Subcutaneous adipose tissue (tissue), 4 donors: ENCODE measurements around the gene SBF2. TPM values are rescaled to one million over a fixed set of nuclear protein-coding genes. Genes with fewer than 3 reads are reported as not detected.

Source experiments
- total RNA-seq, 4 donors: library from RNA; depleted of rRNA; stranded (reverse); fragments of >200 nt; gene quantifications; one replicate each; pipeline ENCODE4 v1.1.0, GENCODE V29; 2016
- TF ChIP-seq, protein P1 (sequence below): fragments of 450-650 bp; IDR thresholded peaks from one replicate; pipeline ENCODE4 v1.5.1; 2016; ENCODE audit warnings: low read depth, mild to moderate bottlenecking, control low read depth, antibody characterized with exemption, moderate library complexity

The SBF2 gene
- 100 to 1,000 TPM in 1 of 4 donors, 10 to 100 TPM in 3; 87.2 to 103 (median 97.3) TPM for total RNA-seq

DNA sequence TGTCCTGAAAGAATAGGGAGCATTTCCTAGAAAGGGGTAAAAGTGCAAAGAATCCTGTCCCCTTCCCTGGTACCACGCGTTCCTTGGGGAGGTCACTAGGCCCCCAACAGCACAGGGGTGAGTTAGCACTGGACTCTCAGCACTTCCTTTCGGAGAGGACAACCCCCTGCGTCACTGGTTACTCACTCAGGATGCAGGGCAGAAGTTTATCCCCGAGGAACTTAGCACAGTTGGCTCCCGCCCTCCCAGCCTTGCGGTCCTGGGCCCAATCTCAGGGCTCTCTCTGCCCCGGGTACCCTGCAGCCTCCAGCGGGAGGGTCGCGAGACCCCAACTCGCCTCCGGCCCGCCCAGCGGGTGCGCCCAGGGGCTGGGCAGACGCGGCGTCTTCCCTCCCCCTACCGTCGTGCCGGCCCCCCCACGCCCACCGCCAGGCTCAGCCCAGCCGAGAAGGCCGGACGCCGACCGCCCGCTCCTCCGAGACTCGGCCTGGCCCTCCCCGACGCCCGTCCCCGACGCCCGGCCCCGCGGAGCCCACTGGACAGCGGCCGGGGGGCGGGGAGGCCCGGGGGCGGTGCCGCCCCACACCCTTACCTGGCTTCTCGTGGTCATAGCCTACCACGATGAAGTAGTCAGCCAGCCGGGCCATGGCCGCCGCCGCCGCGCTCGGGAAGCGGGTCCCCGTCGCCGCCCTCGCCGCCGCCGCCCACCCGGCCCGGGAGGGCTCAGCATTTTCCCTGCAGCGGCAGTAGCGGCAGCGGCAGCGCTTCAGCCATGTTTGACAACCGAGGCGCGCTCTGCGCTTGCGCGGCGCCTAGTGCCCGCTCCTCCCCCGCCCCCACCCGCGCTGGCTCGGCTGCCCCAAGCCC, at the start of gene SBF2:
SBF2 (minus strand) TSS at position 797 of the 867 bp plus-strand sequence; CDS start at position 647, 150 bp downstream.
- TF ChIP-seq, protein P1, sequence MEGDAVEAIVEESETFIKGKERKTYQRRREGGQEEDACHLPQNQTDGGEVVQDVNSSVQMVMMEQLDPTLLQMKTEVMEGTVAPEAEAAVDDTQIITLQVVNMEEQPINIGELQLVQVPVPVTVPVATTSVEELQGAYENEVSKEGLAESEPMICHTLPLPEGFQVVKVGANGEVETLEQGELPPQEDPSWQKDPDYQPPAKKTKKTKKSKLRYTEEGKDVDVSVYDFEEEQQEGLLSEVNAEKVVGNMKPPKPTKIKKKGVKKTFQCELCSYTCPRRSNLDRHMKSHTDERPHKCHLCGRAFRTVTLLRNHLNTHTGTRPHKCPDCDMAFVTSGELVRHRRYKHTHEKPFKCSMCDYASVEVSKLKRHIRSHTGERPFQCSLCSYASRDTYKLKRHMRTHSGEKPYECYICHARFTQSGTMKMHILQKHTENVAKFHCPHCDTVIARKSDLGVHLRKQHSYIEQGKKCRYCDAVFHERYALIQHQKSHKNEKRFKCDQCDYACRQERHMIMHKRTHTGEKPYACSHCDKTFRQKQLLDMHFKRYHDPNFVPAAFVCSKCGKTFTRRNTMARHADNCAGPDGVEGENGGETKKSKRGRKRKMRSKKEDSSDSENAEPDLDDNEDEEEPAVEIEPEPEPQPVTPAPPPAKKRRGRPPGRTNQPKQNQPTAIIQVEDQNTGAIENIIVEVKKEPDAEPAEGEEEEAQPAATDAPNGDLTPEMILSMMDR = no peak

DNA sequence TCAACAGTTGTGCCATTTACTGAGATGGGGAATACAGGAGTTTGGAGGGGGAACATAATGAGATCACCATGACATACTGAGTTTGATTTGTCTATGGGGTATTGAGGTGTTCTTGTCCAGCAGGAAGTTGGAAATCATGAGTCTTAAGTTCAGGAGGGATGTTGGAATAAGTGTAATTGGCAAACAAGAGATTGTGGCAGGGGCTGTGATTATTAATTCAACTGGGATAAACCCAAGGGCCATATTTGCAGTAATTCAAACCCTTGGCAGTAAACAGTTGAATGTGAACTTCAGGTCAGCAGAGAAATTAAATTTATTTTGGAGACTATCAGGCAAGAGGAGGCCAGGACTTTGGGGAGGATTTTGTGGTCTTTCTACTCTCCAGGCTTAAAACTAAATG, 44.3 kb upstream of the SBF2 start:
- TF ChIP-seq, protein P1 = no peak

DNA sequence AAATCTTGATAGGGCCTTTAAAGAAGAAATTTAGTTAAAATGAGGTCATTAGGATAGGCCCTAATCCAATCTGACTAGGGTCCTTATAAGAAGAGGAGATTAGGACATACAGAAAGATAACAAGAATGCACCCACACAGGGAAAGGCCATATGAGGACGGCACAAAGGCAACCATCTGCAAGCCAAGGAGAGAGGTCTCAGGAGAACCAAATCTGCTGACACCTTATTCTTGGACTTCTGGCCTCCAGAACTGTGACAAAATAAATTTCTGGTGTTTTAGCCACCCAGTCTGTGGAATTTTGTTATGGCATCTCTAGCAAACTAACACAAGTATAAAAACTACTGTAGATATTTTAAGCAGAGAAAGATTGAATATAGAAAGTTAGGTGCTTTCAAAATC, 39.5 kb upstream of the SBF2 start:
- TF ChIP-seq, protein P1 = no peak

DNA sequence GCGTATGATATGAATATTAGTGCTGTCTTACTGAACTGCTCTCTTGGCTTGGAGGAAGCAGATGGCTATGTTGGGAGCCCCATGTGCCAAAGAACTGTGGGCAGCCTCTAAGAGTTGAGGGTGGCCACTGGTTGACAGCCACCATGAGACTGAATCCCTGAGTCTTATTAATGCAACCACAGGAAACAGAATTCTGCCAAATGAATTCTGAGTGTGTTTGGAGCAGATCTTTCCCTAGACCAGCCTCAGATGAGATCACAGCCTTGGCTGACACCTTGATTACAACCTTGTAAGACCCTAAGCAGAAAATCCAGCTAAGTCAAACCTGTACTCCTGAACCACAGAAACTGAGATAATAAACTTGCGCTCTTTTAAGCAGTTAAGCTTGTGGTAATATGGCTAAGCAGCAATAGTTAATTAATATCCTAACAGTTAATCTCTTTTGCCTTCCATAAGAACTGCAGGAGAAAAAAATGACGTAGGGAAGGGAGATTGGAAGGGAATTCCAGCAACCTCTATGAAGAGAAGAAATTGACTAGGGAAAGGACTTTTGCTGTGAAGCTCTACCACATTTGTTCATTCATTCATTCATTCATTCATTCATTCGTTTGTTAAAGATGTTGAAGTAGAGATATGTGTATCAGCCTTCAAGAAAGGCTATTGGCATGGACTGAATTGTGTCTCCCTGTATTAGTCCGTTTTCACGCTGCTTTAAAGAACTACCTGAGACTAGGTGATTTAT, 37.7 kb upstream of the SBF2 start:
- TF ChIP-seq, protein P1 = no peak

DNA sequence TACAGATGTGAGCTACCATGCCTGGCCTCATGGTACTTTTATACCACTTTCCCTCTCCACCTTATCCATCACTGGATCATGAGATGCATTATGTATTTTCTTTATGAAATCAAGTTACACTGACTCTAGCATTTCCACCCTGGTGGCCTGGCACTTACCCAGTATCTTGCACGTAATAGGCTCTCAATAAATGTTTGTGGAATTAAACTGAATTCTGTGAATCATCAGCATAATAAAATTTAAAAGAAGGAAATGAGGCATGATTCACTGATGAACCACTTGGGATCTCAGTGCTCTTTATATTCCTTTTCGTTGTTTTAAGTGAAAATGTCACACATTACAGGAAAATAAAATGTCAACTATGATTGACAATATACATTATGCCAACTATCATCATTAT, 35.9 kb upstream of the SBF2 start:
- TF ChIP-seq, protein P1 = no peak

DNA sequence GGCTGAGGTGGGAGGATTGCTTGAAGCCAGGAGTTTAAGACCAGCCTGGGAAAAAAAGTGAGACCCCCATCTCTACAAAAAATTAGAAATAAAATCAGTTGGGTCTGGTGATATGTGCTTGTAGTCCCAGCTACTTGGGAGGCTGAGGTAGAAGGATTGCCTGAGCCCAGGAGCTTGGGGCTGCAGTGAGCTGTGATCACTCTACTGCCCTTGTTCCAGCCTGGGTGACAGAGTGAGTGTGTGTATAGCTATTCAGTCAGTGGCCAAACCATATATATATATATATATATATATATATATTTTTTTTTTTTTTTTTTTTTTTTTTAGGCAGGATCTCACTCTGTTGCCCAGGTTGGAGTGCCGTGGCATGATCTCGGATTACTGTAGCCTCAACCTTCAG, 35.3 kb upstream of the SBF2 start:
- TF ChIP-seq, protein P1 = no peak
